ENCODE measurements around the gene PLK5.

PLK5 gene

GRCh38 chr19:1522838-1523237 is 1.0 kb upstream of the PLK5 start:
- Histone ChIP-seq H3K9me2 (replicated peaks; ENCODE audit: control insufficient read depth, low read length) (no peaks in the 10 kb centered on the region), H3K27ac (ENCODE audit: low read depth, low read length) (no peak overlapping the region), H3F3A (ENCODE audit: control insufficient read depth, insufficient read depth) (no peaks in the 10 kb centered on the region), H3K27me3 (ENCODE audit: control insufficient read depth, low read length) (no peaks in the 10 kb centered on the region), H3K9me3 (ENCODE audit: control insufficient read depth, insufficient read depth, low read length) (no peaks in the 10 kb centered on the region), H3K4me1 (ENCODE audit: control insufficient read depth, low read length) (no peaks in the 10 kb centered on the region), H3K36me3 (ENCODE audit: control insufficient read depth, low read length) (no peaks in the 10 kb centered on the region), H3K4me2 (ENCODE audit: low read length) (no peak overlapping the region), H3K79me2 (ENCODE audit: control insufficient read depth, low read length) (no peaks in the 10 kb centered on the region), H4K20me1 (ENCODE audit: control insufficient read depth, insufficient read depth, low read depth, low read length) (no peaks in the 10 kb centered on the region), H3K4me3 (ENCODE audit: low read length) (no peak overlapping the region)
- TF ChIP-seq EZH2phosphoT487 (IDR thresholded peaks at IDR 0.05; ENCODE audit: borderline replicate concordance, low read length): no peak
- TF ChIP-seq, protein P1, sequence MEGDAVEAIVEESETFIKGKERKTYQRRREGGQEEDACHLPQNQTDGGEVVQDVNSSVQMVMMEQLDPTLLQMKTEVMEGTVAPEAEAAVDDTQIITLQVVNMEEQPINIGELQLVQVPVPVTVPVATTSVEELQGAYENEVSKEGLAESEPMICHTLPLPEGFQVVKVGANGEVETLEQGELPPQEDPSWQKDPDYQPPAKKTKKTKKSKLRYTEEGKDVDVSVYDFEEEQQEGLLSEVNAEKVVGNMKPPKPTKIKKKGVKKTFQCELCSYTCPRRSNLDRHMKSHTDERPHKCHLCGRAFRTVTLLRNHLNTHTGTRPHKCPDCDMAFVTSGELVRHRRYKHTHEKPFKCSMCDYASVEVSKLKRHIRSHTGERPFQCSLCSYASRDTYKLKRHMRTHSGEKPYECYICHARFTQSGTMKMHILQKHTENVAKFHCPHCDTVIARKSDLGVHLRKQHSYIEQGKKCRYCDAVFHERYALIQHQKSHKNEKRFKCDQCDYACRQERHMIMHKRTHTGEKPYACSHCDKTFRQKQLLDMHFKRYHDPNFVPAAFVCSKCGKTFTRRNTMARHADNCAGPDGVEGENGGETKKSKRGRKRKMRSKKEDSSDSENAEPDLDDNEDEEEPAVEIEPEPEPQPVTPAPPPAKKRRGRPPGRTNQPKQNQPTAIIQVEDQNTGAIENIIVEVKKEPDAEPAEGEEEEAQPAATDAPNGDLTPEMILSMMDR (IDR thresholded peaks at IDR 0.05; ENCODE audit: low read depth, low read length, poor library complexity, severe bottlenecking): no peak

DNA sequence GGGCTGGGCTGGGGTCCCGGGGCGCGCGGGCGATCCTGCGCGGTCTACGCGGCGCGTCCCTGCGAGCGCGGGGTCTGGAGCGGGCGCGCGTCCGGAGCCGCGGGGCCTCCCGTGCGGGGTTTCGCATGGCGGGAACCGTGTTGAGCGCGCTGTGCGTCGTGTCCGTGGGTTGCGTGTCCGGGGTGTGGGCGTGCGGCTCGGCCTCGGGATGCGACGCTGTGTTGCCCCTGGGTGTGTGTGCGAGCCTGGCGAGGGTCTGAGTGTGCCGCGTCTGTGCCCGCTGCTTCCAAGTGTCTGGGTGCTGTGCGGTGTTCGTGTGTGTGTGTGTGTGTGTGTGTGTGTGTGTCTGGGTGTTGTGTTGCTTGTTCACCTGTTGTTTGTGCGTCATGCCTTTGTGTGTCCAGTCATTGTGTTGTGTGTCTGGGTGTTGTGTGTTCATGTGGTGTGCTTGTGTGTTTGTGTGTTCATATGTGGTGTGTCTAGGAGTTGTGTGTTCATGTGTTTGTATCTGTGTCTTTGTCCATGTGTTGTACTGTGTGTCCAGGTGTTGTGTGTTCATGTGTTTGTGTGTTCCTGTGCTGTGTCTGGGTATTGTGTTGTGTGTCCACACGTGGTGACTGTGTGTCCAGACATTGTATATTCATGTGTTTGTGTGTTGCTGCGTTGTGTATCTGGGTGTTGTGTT is 552 bp downstream of the PLK5 start:
- Histone ChIP-seq H3K4me2 (ENCODE audit: low read length) (no peak overlapping the region), H3K79me2 (ENCODE audit: control insufficient read depth, low read length) (no peaks in the 10 kb centered on the region), H3K27ac (ENCODE audit: low read depth, low read length) (no peak overlapping the region), H3K4me3 (ENCODE audit: low read length) (no peak overlapping the region), H3K9me2 (replicated peaks; ENCODE audit: control insufficient read depth, low read length) (no peaks in the 10 kb centered on the region), H3F3A (ENCODE audit: control insufficient read depth, insufficient read depth) (no peaks in the 10 kb centered on the region), H3K9me3 (ENCODE audit: control insufficient read depth, insufficient read depth, low read length) (no peaks in the 10 kb centered on the region), H4K20me1 (ENCODE audit: control insufficient read depth, insufficient read depth, low read depth, low read length) (no peaks in the 10 kb centered on the region), H3K27me3 (ENCODE audit: control insufficient read depth, low read length) (no peaks in the 10 kb centered on the region), H3K36me3 (ENCODE audit: control insufficient read depth, low read length) (no peaks in the 10 kb centered on the region), H3K4me1 (ENCODE audit: control insufficient read depth, low read length) (no peaks in the 10 kb centered on the region)
- TF ChIP-seq, protein P1 (IDR thresholded peaks at IDR 0.05; ENCODE audit: low read depth, low read length, poor library complexity, severe bottlenecking): no peak
- TF ChIP-seq EZH2phosphoT487 (IDR thresholded peaks at IDR 0.05; ENCODE audit: borderline replicate concordance, low read length): no peak

DNA sequence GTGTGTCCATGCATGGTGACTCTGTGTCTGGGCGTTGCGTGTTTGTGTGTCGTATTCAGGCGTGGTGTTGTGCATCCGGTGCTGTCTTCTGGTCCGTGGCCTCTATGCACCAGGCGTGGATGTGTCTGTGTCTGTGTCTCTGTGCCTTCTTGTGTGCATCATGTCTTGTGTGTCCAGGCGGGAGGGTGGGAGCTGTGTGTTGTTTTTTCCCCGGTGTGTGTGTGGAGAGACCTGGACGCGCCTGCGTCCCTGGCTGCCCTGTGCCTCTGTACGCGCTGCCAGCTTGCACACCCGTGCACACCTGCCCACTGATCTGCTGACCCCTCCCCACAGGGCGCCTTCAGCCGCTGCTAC is 1.1 kb downstream of the PLK5 start:
- no peaks in the 10 kb centered on the region for H4K20me1 ChIP-seq (ENCODE audit: control insufficient read depth, insufficient read depth, low read depth, low read length)
- H3K27me3 ChIP-seq (ENCODE audit: control insufficient read depth, low read length): no peaks in the 10 kb centered on the region
- H3K4me2 ChIP-seq (ENCODE audit: low read length): no peak overlapping the region
- H3K9me2 ChIP-seq (replicated peaks; ENCODE audit: control insufficient read depth, low read length): no peaks in the 10 kb centered on the region
- H3K27ac ChIP-seq (ENCODE audit: low read depth, low read length): no peak overlapping the region
- TF ChIP-seq, protein P1 (IDR thresholded peaks at IDR 0.05; ENCODE audit: low read depth, low read length, poor library complexity, severe bottlenecking): no peak
- no peaks in the 10 kb centered on the region for H3K36me3 ChIP-seq (ENCODE audit: control insufficient read depth, low read length)
- H3K9me3 ChIP-seq (ENCODE audit: control insufficient read depth, insufficient read depth, low read length): no peaks in the 10 kb centered on the region
- H3K4me3 ChIP-seq (ENCODE audit: low read length): no peak overlapping the region
- no peaks in the 10 kb centered on the region for H3K79me2 ChIP-seq (ENCODE audit: control insufficient read depth, low read length)
- H3K4me1 ChIP-seq (ENCODE audit: control insufficient read depth, low read length): no peaks in the 10 kb centered on the region
- no peaks in the 10 kb centered on the region for H3F3A ChIP-seq (ENCODE audit: control insufficient read depth, insufficient read depth)

All from DOHH2 (cell line).